Neural progenitor cell (in vitro differentiated cells): ENCODE measurements around the gene MAP3K2. TPM values are rescaled to one million over a fixed set of nuclear protein-coding genes. Genes with fewer than 3 reads are reported as not detected.

Experiments
- DNase-seq: peaks from one replicate; pipeline ENCODE4 v3.0.0-alpha.2; 2016; ENCODE audit warnings: low spot score
- H2AFZ ChIP-seq: fragments of 200-600 bp; sonication (generic); replicated peaks from 2 replicates; pipeline ENCODE4 v1.6.1; 2016; ENCODE audit warnings: antibody characterized with exemption
- H3F3A ChIP-seq: fragments of 200-600 bp; sonication (generic); 2 replicates; pipeline ENCODE4 v1.6.1; 2016; ENCODE audit warnings: antibody characterized with exemption, low read depth
- H3K27ac ChIP-seq: fragments of 200-600 bp; sonication (generic); 2 replicates; pipeline ENCODE4 v1.5.1; 2016; ENCODE audit warnings: mild to moderate bottlenecking
- H3K27me3 ChIP-seq: fragments of 200-600 bp; sonication (generic); 2 replicates; pipeline ENCODE4 v1.6.1; 2016; ENCODE audit warnings: mild to moderate bottlenecking, moderate library complexity
- H3K36me3 ChIP-seq: fragments of 200-600 bp; sonication (generic); 2 replicates; pipeline ENCODE4 v1.5.1; 2016
- H3K4me1 ChIP-seq: fragments of 200-600 bp; sonication (generic); 2 replicates; pipeline ENCODE4 v1.6.1; 2016; ENCODE audit warnings: mixed run types
- H3K4me2 ChIP-seq: fragments of 200-600 bp; sonication (generic); 2 replicates; pipeline ENCODE4 v1.6.1; 2016
- H3K4me3 ChIP-seq: fragments of 200-600 bp; sonication (generic); 2 replicates; pipeline ENCODE4 v1.5.1; 2016
- H3K79me2 ChIP-seq: fragments of 200-600 bp; sonication (generic); 2 replicates; pipeline ENCODE4 v1.6.1; 2016; ENCODE audit warnings: low read depth
- H3K9ac ChIP-seq: fragments of 200-600 bp; sonication (generic); 2 replicates; pipeline ENCODE4 v1.6.1; 2016
- H3K9me3 ChIP-seq: fragments of 200-600 bp; sonication (generic); 2 replicates; pipeline ENCODE4 v1.5.1; 2016; ENCODE audit warnings: low read depth
- H4K20me1 ChIP-seq: fragments of 200-600 bp; sonication (generic); 2 replicates; pipeline ENCODE4 v1.6.1; 2016; ENCODE audit warnings: low read depth
- H3K27ac Mint-ChIP-seq: 3 replicates; pipeline ENCODE4 v1.8.0; 2021; ENCODE audit warnings: mixed read lengths
- H3K27me3 Mint-ChIP-seq: 2 replicates; pipeline ENCODE4 v1.8.0; 2022; ENCODE audit warnings: low read depth, mild to moderate bottlenecking, inconsistent platforms, moderate library complexity, mixed read lengths; ENCODE audit not compliant: insufficient read depth
- H3K36me3 Mint-ChIP-seq: 3 replicates; pipeline ENCODE4 v1.8.0; 2021; ENCODE audit warnings: mixed read lengths
- H3K4me1 Mint-ChIP-seq: 3 replicates; pipeline ENCODE4 v1.8.0; 2021; ENCODE audit warnings: mixed read lengths
- H3K4me3 Mint-ChIP-seq: 3 replicates; pipeline ENCODE4 v1.8.0; 2021; ENCODE audit warnings: mild to moderate bottlenecking, moderate library complexity, mixed read lengths
- H3K9me3 Mint-ChIP-seq: 3 replicates; pipeline ENCODE4 v1.8.0; 2020; ENCODE audit warnings: mixed read lengths
- EZH2 ChIP-seq: fragments of 200-600 bp; sonication (generic); IDR thresholded peaks from 2 replicates; pipeline ENCODE4 v1.6.1; 2017; ENCODE audit warnings: antibody characterized with exemption, mild to moderate bottlenecking, moderate library complexity
- EZH2phosphoT487 ChIP-seq: fragments of 200-600 bp; sonication (generic); IDR thresholded peaks from 2 replicates; pipeline ENCODE4 v1.6.1; 2017; ENCODE audit warnings: antibody characterized with exemption
- total RNA-seq: library from RNA; depleted of rRNA; stranded (reverse); fragments of >200 nt; gene quantifications from 2 replicates; pipeline ENCODE4 v1.2.3, GENCODE V29; 2015; ENCODE audit warnings: low replicate concordance
- TF ChIP-seq, protein P1 (sequence below): fragments of 200-600 bp; sonication (generic); IDR thresholded peaks from 2 replicates; pipeline ENCODE4 v1.5.1; 2017; ENCODE audit warnings: antibody characterized with exemption, mild to moderate bottlenecking

Gene MAP3K2
- total RNA-seq, 1 donor from 2014 or later, result 24.5 TPM

DNA sequence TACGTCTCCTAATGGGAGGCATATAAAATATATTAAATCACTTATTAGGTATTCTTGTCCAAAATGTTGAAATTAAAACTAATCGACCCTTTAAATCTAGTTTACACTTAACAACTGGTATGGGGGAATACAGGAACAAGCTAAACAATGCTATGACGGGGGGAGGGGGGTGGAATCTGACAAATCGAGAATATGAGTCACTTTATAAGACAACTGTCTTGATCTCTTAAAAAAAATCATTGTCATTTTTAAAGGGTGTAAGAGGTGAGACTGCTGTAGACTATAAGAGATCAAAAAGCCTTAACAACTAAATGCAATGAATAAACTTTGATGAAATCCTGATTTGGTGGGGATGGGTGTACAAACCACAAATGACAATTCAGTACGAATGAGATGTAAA, 6.0 kb downstream of the MAP3K2 start:
- H3K9ac ChIP-seq, result no peak overlapping the region
- H3K27ac Mint-ChIP-seq, result no peak overlapping the region
- H3K36me3 Mint-ChIP-seq, result peaks cover 11% of the 10 kb centered on the region
- H3K36me3 ChIP-seq, result no peaks in the 10 kb centered on the region
- peaks cover 7% of the 10 kb centered on the region for H3F3A ChIP-seq
- peaks cover 18% of the 10 kb centered on the region for H3K4me1 Mint-ChIP-seq
- no peak overlapping the region for H3K4me3 Mint-ChIP-seq
- peaks cover 100% of the 10 kb centered on the region for H3K79me2 ChIP-seq
- H3K4me1 ChIP-seq, result peaks cover 11% of the 10 kb centered on the region
- peaks cover 3% of the 10 kb centered on the region for H3K9me3 Mint-ChIP-seq
- TF ChIP-seq EZH2 (no peak), EZH2phosphoT487 (no peak)
- TF ChIP-seq, protein P1, sequence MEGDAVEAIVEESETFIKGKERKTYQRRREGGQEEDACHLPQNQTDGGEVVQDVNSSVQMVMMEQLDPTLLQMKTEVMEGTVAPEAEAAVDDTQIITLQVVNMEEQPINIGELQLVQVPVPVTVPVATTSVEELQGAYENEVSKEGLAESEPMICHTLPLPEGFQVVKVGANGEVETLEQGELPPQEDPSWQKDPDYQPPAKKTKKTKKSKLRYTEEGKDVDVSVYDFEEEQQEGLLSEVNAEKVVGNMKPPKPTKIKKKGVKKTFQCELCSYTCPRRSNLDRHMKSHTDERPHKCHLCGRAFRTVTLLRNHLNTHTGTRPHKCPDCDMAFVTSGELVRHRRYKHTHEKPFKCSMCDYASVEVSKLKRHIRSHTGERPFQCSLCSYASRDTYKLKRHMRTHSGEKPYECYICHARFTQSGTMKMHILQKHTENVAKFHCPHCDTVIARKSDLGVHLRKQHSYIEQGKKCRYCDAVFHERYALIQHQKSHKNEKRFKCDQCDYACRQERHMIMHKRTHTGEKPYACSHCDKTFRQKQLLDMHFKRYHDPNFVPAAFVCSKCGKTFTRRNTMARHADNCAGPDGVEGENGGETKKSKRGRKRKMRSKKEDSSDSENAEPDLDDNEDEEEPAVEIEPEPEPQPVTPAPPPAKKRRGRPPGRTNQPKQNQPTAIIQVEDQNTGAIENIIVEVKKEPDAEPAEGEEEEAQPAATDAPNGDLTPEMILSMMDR, result no peak
- no peak overlapping the region for H3K4me3 ChIP-seq
- peaks cover 52% of the 10 kb centered on the region for H4K20me1 ChIP-seq
- H3K27me3 ChIP-seq, result no peaks in the 10 kb centered on the region
- no peak overlapping the region for H2AFZ ChIP-seq
- H3K27me3 Mint-ChIP-seq, result no peaks in the 10 kb centered on the region
- H3K27ac ChIP-seq, result no peak overlapping the region
- no peak for DNase-seq
- H3K4me2 ChIP-seq, result no peak overlapping the region
- H3K9me3 ChIP-seq, result no peaks in the 10 kb centered on the region

DNA sequence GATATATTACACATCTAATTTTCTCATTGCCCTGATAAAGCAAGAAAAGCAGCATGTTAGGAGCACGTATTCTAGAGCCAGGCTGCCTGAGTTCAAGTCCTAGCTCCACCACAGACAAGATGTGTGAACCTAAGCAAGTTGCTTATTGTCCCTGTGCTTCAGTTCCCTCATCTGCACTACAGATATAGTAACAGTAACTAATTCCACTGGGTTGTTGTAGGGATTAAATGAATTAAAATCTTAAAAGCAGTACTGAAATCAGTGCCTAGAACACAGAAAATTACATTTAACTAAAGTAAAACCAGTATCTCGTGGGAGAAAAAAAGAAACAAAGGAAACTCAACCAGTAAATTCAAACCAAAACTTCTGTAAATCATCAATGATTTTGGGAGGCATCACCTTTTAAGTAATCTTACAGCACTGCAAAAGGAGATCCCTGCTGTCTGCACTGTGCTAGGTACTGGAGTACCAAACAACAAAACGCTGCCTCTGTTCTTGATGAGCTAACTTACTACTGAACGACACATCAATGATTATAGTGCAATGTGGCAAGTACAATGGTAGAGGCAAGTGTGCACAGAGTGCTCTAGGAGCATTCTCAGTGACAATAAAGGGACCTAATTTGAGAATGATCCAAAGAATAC, 7.9 kb downstream of the MAP3K2 start:
- Histone ChIP-seq H3K4me2 (no peak overlapping the region), H3K27ac (no peak overlapping the region), H3K27me3 (no peaks in the 10 kb centered on the region), H3K4me1 (no peaks in the 10 kb centered on the region), H3K36me3 (no peaks in the 10 kb centered on the region), H2AFZ (no peak overlapping the region), H3K4me3 (no peak overlapping the region), H3K79me2 (peaks cover 100% of the 10 kb centered on the region), H3F3A (peaks cover 5% of the 10 kb centered on the region), H4K20me1 (peaks cover 33% of the 10 kb centered on the region), H3K9me3 (peaks cover 5% of the 10 kb centered on the region), H3K9ac (no peak overlapping the region)
- peaks cover 10% of the 10 kb centered on the region for H3K4me1 Mint-ChIP-seq
- TF ChIP-seq EZH2, result no peak
- TF ChIP-seq, protein P1, result no peak
- no peak for TF ChIP-seq EZH2phosphoT487
- peaks cover 15% of the 10 kb centered on the region for H3K36me3 Mint-ChIP-seq
- H3K27ac Mint-ChIP-seq, result no peak overlapping the region
- peaks cover 12% of the 10 kb centered on the region for H3K9me3 Mint-ChIP-seq
- H3K4me3 Mint-ChIP-seq, result no peak overlapping the region
- no peaks in the 10 kb centered on the region for H3K27me3 Mint-ChIP-seq
- DNase-seq, result no peak

DNA sequence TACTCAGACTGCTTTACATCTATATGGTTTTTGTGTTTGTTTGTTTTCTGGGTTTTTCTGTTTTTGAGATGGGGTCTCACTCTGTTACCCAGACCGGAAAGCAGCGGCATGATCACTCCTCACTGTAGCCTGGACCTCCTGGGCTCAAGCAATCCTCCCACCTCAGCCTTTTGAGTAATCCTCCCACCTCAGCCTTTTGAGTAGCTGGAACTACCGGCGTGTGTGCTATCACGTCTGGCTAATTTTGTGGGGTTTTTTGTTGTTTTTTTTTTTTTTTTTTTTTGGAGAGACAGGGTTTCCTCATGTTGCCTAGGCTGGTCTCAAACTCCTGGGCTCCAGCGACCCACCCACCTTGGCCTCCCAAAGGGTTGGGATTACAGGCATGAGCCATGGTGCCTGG, 9.1 kb downstream of the MAP3K2 start:
- H2AFZ ChIP-seq, result no peak overlapping the region
- peaks cover 25% of the 10 kb centered on the region for H4K20me1 ChIP-seq
- no peak overlapping the region for H3K27ac Mint-ChIP-seq
- peaks cover 22% of the 10 kb centered on the region for H3K9me3 Mint-ChIP-seq
- peaks cover 100% of the 10 kb centered on the region for H3K79me2 ChIP-seq
- peaks cover 10% of the 10 kb centered on the region for H3K4me1 Mint-ChIP-seq
- H3K27me3 Mint-ChIP-seq, result no peaks in the 10 kb centered on the region
- TF ChIP-seq EZH2, result no peak
- TF ChIP-seq EZH2phosphoT487, result no peak
- TF ChIP-seq, protein P1, result no peak
- H3K4me2 ChIP-seq, result no peak overlapping the region
- H3K36me3 ChIP-seq, result no peaks in the 10 kb centered on the region
- H3K27ac ChIP-seq, result no peak overlapping the region
- no peak overlapping the region for H3K9ac ChIP-seq
- no peak overlapping the region for H3K4me3 ChIP-seq
- no peak overlapping the region for H3K4me3 Mint-ChIP-seq
- peaks cover 5% of the 10 kb centered on the region for H3F3A ChIP-seq
- no peaks in the 10 kb centered on the region for H3K27me3 ChIP-seq
- peaks cover 11% of the 10 kb centered on the region for H3K9me3 ChIP-seq
- no peaks in the 10 kb centered on the region for H3K4me1 ChIP-seq
- DNase-seq, result no peak
- H3K36me3 Mint-ChIP-seq, result peaks cover 19% of the 10 kb centered on the region
